ENCODE measurements around the gene GDF2.

The GDF2 gene

DNA sequence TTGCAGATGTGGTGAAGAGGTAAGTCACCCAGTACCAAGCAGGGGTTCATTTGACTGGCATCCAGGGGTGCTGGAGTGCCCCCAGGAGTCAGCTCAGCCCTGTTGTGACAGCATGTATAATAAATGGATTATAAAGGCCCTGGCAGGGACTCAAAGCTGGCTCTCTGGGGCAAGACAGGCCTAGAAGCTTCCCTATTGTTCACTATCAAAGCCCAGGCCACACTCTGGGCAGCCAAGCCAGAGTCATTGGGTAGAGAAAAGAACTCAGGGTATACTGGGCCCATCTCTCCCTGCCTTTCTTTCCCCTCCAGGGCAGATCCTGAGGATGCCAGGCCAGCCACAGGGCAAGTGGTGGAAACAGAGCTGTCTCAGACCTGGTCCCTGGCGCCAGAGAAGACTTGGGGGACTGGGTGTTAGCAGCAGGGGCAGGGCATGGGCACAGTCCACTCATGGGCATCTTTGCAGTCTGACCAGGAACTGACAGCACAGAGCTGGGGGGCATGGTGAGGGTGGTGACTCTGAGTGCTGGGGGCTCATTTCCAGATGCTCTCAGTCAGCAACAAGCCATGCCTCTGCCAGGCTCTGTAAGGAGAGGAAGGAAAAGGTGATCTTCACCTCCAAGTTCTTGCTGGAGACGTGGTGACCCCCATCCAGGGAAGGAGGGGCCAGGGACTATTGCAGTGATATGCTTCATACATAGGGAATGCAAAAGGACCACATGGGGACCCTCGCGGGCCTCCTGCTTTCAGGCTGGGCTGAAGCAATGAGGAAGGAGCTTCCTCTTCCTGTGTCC is 37.6 kb downstream of the GDF2 start:
- Histone ChIP-seq H3K4me1 (ENCODE audit: control insufficient read depth in 1 of 2, insufficient read depth in 2 of 2, low read length in 2 of 2) (peaks cover 8 to 12% of the 10 kb centered on the region in 2 donors), H3K9ac (ENCODE audit: low read depth in 1 of 2, low read length in 2 of 2) (no peak overlapping the region), H3K9me3 (ENCODE audit: control insufficient read depth in 1 of 2, low read length in 2 of 2) (no peaks in the 10 kb centered on the region), H3K36me3 (ENCODE audit: control insufficient read depth in 1 of 2, insufficient read depth in 2 of 2, low read length in 2 of 2) (no peaks in the 10 kb centered on the region), H3K27ac (ENCODE audit: low read depth, low read length) (no peak overlapping the region), H3K4me3 (ENCODE audit: low read depth in 1 of 2, low read length in 2 of 2) (no peak overlapping the region), H3K27me3 (ENCODE audit: control insufficient read depth in 1 of 2, insufficient read depth in 2 of 2, low read length in 2 of 2) (peaks cover 0 to 3% of the 10 kb centered on the region in 2 donors)

DNA sequence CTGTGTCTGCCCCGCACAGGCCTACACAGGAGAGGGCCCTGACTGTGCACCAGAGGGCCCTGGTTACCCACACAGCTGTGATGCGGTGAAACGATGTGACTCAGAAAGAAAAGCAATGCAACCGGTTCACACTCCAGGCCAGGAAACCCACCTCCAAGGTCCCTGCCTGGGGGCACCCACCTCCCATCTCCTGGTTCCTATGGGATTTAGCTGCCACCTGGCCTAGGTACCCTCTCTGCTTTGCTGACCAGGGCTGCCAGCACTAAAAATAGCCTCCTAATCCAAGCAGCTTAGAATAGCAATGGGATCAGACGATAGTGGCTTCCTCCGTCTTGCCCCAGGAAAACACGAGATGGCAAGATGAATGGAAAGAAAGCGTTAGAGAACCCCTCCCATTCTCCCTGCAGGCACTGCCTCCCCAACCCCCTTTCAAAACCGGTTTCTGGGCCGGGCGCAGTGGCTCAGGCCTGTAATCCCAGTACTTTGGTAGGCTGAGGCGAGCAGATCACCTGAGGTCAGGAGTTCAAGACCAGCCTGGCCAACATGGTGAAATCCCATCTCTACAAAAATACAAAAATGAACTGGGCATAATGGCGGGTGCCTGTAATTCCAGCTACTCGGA is 38.3 kb downstream of the GDF2 start:
- Histone ChIP-seq H3K4me3 (ENCODE audit: low read depth in 1 of 2, low read length in 2 of 2) (no peak overlapping the region), H3K36me3 (ENCODE audit: control insufficient read depth in 1 of 2, insufficient read depth in 2 of 2, low read length in 2 of 2) (no peaks in the 10 kb centered on the region), H3K4me1 (ENCODE audit: control insufficient read depth in 1 of 2, insufficient read depth in 2 of 2, low read length in 2 of 2) (peaks cover 8 to 12% of the 10 kb centered on the region in 2 donors), H3K27ac (ENCODE audit: low read depth, low read length) (no peak overlapping the region), H3K27me3 (ENCODE audit: control insufficient read depth in 1 of 2, insufficient read depth in 2 of 2, low read length in 2 of 2) (peaks cover 0 to 3% of the 10 kb centered on the region in 2 donors), H3K9me3 (ENCODE audit: control insufficient read depth in 1 of 2, low read length in 2 of 2) (no peaks in the 10 kb centered on the region), H3K9ac (ENCODE audit: low read depth in 1 of 2, low read length in 2 of 2) (no peak overlapping the region)

DNA sequence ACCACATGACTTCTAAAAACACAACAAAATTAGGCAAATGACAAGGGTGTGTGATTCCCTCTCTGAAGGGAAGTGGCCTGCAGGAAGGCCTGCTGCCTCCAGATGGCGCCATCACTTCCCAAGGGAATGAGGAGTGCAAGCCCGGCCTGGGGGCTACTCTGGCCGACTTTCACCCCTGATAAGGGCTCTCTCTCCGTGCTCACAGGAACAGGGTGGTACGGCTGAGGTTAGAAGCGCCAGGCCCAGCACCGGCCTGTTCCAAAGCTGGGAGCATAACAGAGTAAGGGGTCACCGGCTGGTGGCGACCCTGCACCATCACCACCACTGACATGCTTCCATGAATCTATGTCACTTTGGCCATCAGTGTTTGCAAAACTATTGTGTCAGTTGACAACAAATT is 39.0 kb downstream of the GDF2 start:
- H3K27me3 ChIP-seq (ENCODE audit: control insufficient read depth in 1 of 2, insufficient read depth in 2 of 2, low read length in 2 of 2), result peaks cover 0 to 3% of the 10 kb centered on the region in 2 donors
- H3K4me3 ChIP-seq (ENCODE audit: low read depth in 1 of 2, low read length in 2 of 2), result no peak overlapping the region
- no peaks in the 10 kb centered on the region for H3K36me3 ChIP-seq (ENCODE audit: control insufficient read depth in 1 of 2, insufficient read depth in 2 of 2, low read length in 2 of 2)
- no peak overlapping the region for H3K27ac ChIP-seq (ENCODE audit: low read depth, low read length)
- H3K9me3 ChIP-seq (ENCODE audit: control insufficient read depth in 1 of 2, low read length in 2 of 2), result no peaks in the 10 kb centered on the region
- H3K4me1 ChIP-seq (ENCODE audit: control insufficient read depth in 1 of 2, insufficient read depth in 2 of 2, low read length in 2 of 2), result peaks cover 8 to 12% of the 10 kb centered on the region in 2 donors
- H3K9ac ChIP-seq (ENCODE audit: low read depth in 1 of 2, low read length in 2 of 2), result no peak overlapping the region

DNA sequence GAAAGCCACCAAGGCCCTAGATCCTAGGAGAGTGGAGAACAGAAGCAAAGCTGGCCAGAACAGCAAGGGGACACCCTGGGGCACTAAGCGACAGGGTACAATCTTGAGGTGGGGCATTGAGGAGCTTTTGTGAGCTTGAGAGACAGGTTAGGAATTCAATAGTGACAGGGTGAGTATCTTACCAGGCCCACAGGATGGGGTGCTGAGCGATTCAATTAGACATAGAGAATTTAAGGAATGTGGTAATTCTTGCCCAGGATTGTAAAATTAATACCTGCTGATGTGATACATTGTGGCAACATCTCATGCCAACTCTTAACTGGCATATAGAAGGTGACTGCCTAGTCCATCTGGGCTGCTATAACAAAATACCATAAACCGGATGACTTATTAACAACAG is 39.9 kb downstream of the GDF2 start:
- Histone ChIP-seq H3K27me3 (ENCODE audit: control insufficient read depth in 1 of 2, insufficient read depth in 2 of 2, low read length in 2 of 2) (peaks cover 0 to 3% of the 10 kb centered on the region in 2 donors), H3K4me3 (ENCODE audit: low read depth in 1 of 2, low read length in 2 of 2) (no peak overlapping the region), H3K27ac (ENCODE audit: low read depth, low read length) (no peak overlapping the region), H3K9me3 (ENCODE audit: control insufficient read depth in 1 of 2, low read length in 2 of 2) (no peaks in the 10 kb centered on the region), H3K36me3 (ENCODE audit: control insufficient read depth in 1 of 2, insufficient read depth in 2 of 2, low read length in 2 of 2) (peaks cover 0 to 5% of the 10 kb centered on the region in 2 donors), H3K4me1 (ENCODE audit: control insufficient read depth in 1 of 2, insufficient read depth in 2 of 2, low read length in 2 of 2) (peaks cover 8 to 12% of the 10 kb centered on the region in 2 donors), H3K9ac (ENCODE audit: low read depth in 1 of 2, low read length in 2 of 2) (no peak overlapping the region)

DNA sequence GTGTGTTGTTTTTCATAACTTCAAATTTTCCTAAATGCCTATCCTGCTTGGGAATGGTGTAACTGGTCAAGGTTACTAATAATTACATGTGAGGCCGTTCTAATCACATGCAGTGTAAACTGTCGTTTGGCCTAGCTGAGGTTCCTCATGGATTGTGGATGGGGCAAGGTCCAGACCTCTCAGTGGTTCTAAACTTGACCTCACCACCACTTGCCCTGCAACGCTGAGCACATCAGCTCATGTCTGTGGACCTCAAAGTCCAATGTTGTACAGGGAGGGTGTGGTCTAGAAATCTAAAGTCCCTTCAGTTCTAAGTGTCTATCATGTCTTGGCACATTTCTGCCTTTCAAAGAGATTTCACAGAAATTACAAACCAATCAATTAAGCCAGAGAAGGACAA is 41.5 kb downstream of the GDF2 start:
- Histone ChIP-seq H3K27me3 (ENCODE audit: control insufficient read depth in 1 of 2, insufficient read depth in 2 of 2, low read length in 2 of 2) (peaks cover 0 to 3% of the 10 kb centered on the region in 2 donors), H3K27ac (ENCODE audit: low read depth, low read length) (no peak overlapping the region), H3K4me3 (ENCODE audit: low read depth in 1 of 2, low read length in 2 of 2) (no peak overlapping the region), H3K36me3 (ENCODE audit: control insufficient read depth in 1 of 2, insufficient read depth in 2 of 2, low read length in 2 of 2) (peaks cover 0 to 12% of the 10 kb centered on the region in 2 donors), H3K9ac (ENCODE audit: low read depth in 1 of 2, low read length in 2 of 2) (no peak overlapping the region), H3K4me1 (ENCODE audit: control insufficient read depth in 1 of 2, insufficient read depth in 2 of 2, low read length in 2 of 2) (peaks cover 8 to 12% of the 10 kb centered on the region in 2 donors), H3K9me3 (ENCODE audit: control insufficient read depth in 1 of 2, low read length in 2 of 2) (no peaks in the 10 kb centered on the region)

DNA sequence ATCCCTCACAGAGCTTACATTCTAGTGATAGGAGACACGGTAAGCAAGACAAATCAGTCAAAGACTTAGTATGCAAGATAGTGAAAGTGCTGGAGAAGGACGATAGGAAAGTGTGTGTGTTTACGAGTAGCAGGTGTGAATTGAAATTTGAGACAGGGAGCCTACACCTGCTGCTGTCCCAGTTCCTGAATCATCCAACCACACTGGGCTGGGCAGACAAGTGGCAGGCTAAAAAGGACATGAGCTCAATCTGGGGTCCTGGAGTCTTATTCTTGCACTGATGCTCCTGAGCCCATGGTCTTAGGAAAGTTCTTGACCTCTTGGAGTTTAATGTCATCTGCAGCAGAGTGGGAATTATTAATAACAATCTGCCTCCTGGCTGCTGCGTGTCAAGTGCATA is 42.1 kb downstream of the GDF2 start:
- Histone ChIP-seq H3K27me3 (ENCODE audit: control insufficient read depth in 1 of 2, insufficient read depth in 2 of 2, low read length in 2 of 2) (peaks cover 0 to 3% of the 10 kb centered on the region in 2 donors), H3K9ac (ENCODE audit: low read depth in 1 of 2, low read length in 2 of 2) (no peak overlapping the region), H3K9me3 (ENCODE audit: control insufficient read depth in 1 of 2, low read length in 2 of 2) (no peaks in the 10 kb centered on the region), H3K4me1 (ENCODE audit: control insufficient read depth in 1 of 2, insufficient read depth in 2 of 2, low read length in 2 of 2) (peaks cover 8 to 12% of the 10 kb centered on the region in 2 donors), H3K4me3 (ENCODE audit: low read depth in 1 of 2, low read length in 2 of 2) (no peak overlapping the region), H3K36me3 (ENCODE audit: control insufficient read depth in 1 of 2, insufficient read depth in 2 of 2, low read length in 2 of 2) (peaks cover 0 to 13% of the 10 kb centered on the region in 2 donors), H3K27ac (ENCODE audit: low read depth, low read length) (no peak overlapping the region)

DNA sequence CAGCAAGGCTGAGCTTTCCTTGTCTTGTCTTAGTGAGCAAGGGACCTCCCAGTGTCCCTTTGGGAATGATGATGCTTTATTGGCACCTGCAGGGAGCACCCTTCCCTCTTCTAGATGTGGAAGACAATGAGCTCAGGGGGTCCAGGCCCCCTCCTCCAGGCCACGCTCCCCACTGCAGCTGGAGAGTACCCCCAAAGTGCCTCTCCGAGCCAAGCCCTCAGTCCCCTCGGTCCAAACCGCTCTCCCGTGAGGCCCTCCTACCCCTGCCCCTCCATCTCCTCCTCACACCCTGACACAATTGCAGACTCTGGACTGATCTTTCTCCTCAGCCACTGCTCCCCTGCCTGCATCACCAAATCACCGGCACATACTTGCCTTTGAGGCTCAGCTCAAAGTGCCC is 42.7 kb downstream of the GDF2 start:
- Histone ChIP-seq H3K9me3 (ENCODE audit: control insufficient read depth in 1 of 2, low read length in 2 of 2) (no peaks in the 10 kb centered on the region), H3K4me3 (ENCODE audit: low read depth in 1 of 2, low read length in 2 of 2) (no peak overlapping the region), H3K36me3 (ENCODE audit: control insufficient read depth in 1 of 2, insufficient read depth in 2 of 2, low read length in 2 of 2) (peaks cover 0 to 15% of the 10 kb centered on the region in 2 donors), H3K27ac (ENCODE audit: low read depth, low read length) (no peak overlapping the region), H3K9ac (ENCODE audit: low read depth in 1 of 2, low read length in 2 of 2) (no peak overlapping the region), H3K4me1 (ENCODE audit: control insufficient read depth in 1 of 2, insufficient read depth in 2 of 2, low read length in 2 of 2) (peaks cover 8 to 12% of the 10 kb centered on the region in 2 donors), H3K27me3 (ENCODE audit: control insufficient read depth in 1 of 2, insufficient read depth in 2 of 2, low read length in 2 of 2) (peaks cover 0 to 3% of the 10 kb centered on the region in 2 donors)

DNA sequence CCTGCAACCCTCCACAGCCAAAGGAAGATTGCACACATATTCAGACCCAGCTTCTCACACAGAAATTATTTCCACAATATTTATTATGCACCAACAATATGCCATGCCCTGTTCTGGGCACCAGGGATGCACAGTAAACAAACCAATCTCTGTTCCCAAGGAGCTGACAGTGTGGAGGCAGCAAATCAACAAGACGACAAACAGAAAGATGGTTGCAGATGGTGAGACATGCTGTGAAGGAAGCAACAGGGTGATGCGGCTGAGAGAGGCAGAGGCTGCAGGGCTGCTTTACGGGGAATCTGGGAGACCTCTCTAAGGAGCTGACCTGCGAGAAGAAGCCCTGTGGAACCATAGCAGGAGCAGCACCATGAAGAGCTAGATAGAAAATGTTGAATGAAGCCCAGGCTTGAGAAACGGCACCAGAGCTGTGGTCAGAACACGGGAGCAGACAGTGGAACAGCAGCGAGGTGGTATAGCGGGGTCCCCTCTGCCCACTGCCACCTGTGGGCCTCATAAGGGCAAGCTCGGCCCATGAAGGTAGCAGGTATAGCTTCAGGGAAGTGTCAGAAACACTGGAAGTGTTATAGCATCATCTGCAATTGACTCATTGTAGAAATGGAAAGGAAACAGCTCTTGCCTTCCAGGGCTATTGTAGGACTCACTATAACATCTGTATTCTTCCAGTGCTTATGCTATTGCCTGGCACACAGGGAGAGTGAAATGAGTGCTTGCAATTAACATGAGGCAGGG is 43.4 kb downstream of the GDF2 start:
- peaks cover 0 to 3% of the 10 kb centered on the region in 2 donors for H3K27me3 ChIP-seq (ENCODE audit: control insufficient read depth in 1 of 2, insufficient read depth in 2 of 2, low read length in 2 of 2)
- H3K9me3 ChIP-seq (ENCODE audit: control insufficient read depth in 1 of 2, low read length in 2 of 2), result no peaks in the 10 kb centered on the region
- no peak overlapping the region for H3K4me3 ChIP-seq (ENCODE audit: low read depth in 1 of 2, low read length in 2 of 2)
- peaks cover 0 to 18% of the 10 kb centered on the region in 2 donors for H3K36me3 ChIP-seq (ENCODE audit: control insufficient read depth in 1 of 2, insufficient read depth in 2 of 2, low read length in 2 of 2)
- H3K4me1 ChIP-seq (ENCODE audit: control insufficient read depth in 1 of 2, insufficient read depth in 2 of 2, low read length in 2 of 2), result peaks cover 8 to 12% of the 10 kb centered on the region in 2 donors
- H3K9ac ChIP-seq (ENCODE audit: low read depth in 1 of 2, low read length in 2 of 2), result no peak overlapping the region
- no peak overlapping the region for H3K27ac ChIP-seq (ENCODE audit: low read depth, low read length)

DNA sequence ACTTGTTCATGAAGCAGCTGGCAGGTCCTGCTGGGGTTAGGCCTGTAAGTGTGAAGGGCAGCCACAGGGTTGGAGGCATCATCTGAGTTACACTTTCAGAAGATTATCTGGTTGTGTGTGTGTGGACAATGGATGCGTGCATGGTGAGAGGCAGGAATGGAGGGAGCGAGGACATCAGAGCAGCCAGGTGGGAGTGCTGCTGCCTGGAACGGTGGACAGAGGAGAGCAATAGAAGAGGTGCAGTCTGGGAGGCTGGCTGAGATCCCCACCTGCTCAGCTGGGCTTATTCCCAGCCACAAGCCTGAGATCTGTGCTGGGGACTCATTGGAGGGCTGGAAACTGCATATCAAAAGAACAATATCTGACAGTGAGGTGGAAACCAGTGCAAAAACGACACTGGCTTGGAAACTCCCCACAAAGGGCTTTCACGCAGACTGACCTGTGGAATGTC is 44.0 kb downstream of the GDF2 start:
- no peak overlapping the region for H3K4me3 ChIP-seq (ENCODE audit: low read depth in 1 of 2, low read length in 2 of 2)
- peaks cover 8 to 12% of the 10 kb centered on the region in 2 donors for H3K4me1 ChIP-seq (ENCODE audit: control insufficient read depth in 1 of 2, insufficient read depth in 2 of 2, low read length in 2 of 2)
- no peaks in the 10 kb centered on the region for H3K9me3 ChIP-seq (ENCODE audit: control insufficient read depth in 1 of 2, low read length in 2 of 2)
- H3K27me3 ChIP-seq (ENCODE audit: control insufficient read depth in 1 of 2, insufficient read depth in 2 of 2, low read length in 2 of 2), result peaks cover 0 to 3% of the 10 kb centered on the region in 2 donors
- no peak overlapping the region for H3K9ac ChIP-seq (ENCODE audit: low read depth in 1 of 2, low read length in 2 of 2)
- peaks cover 0 to 18% of the 10 kb centered on the region in 2 donors for H3K36me3 ChIP-seq (ENCODE audit: control insufficient read depth in 1 of 2, insufficient read depth in 2 of 2, low read length in 2 of 2)
- H3K27ac ChIP-seq (ENCODE audit: low read depth, low read length), result no peak overlapping the region
